ENCODE measurements around the gene SMIM45.

- TF ChIP-seq CTCF (conservative IDR thresholded peaks at IDR 0.05): no peak
- no peak for TF ChIP-seq ZFX (IDR thresholded peaks at IDR 0.05)
Measured at GRCh38 chr22:41922940-41923594, 28.9 kb upstream of the SMIM45 start.

Measured in C4-2B (cell line).